Dermis lymphatic vessel endothelial cell (primary cell): ENCODE results near the gene KRT7. TPM values are rescaled to one million over a fixed set of nuclear protein-coding genes. Genes with fewer than 3 reads are reported as not detected.

Experiments
- total RNA-seq: library from RNA; depleted of rRNA; stranded (reverse); fragments of >200 nt; gene quantifications from 2 replicates; pipeline ENCODE4 v1.2.1, GENCODE V29; 2014

KRT7 gene
- total RNA-seq = 9.5 and 21.9 TPM in 2 replicates

GRCh38 chr12:52232674-52233461, at the start of gene KRT7:
Gene KRT7, plus strand, starts transcription at chr12:52233243. Its CDS starts 54 bp downstream, at chr12:52233297.

DNA sequence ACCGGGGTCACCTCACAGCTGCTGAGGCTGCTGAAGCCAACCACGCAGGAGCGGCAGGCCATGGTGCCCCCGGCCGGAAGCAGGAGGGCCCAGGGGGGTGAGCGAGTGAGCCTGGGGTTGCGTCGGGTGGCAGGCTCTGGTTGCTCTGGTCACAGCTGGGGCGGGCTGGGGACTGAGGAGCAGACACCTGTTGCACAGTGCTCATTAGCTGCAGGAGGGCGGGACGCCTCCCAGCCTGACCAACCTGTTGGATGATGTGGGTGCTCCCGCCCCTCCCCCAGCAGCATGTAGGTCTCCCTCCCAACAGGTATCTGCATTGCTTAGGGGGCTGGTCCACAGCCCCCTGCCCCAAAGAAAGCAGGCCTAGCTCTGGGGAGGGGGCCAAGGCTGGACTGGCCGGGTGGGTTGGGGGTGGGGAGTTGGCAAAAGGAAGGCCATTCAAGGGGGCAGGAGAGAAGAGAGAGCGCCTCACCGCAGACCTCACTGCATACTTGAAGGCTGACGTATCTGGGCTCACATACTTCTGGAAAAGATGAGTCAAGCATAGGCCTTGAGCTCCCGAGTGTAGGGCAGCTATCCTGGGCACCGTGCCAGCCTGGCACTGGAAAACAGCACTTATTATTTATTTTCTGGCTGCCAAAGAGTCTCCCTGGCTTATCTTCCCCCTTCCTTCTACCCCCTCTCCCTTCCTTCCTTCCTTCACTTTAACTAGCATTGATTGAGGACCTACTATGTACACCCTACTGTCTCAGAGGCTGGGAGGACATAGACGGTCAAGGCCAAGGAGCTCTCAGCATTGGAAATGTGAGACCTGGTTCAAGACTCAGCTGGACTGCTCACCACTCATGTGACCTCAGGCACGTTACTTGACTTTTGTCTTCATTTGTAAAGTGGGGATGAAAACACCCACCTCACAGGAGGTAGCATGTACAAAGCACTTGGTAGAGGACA, 40.9 kb upstream of the KRT7 start, which contains the start of gene KRT80:
Gene KRT80 (minus strand): TSS at position 174 of the 951 bp plus-strand sequence. CDS start 112 bp downstream, at position 62.

GRCh38 chr12:52274521-52275120, 41.6 kb downstream of the KRT7 start, which contains the start of gene KRT86:
Gene KRT86, plus strand, starts transcription at chr12:52274645. Its CDS starts 27,272 bp downstream, at chr12:52301917.

DNA sequence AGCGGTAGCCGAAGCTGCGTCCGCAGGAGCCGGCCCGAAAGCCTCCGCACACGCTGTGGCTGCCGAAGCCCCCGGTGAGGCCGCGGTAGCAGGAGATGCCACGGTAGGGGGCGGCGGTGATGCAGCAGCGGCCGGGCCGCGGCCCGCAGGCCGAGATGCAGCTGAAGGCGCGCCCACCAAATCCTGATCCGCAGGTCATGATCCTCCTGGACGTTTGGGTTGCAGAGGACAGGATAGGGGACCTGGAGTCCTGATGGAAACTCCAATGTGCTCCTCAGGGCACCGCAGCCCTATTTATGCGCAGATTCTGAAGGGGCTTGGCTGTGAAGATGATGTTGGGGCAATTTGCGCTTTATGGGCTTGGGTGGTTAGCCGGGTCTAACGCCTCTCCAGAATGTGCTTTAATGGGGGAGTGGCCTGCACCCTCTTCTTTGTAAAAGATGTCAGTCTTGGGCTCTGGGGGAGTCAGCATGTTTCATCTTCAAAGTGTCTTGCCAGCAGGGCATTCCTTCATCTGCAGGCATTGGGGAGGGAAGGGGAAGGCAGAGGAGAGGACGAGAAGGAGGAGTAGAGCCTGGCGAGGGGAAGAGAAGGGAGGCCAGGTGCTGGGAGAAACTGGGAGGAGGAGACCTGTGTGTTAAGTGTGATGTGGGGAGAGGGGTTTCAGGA, 58.4 kb downstream of the KRT7 start, which contains the start of gene KRT81:
Gene KRT81 (minus strand): TSS at position 268 of the 669 bp plus-strand sequence. CDS start 69 bp downstream, at position 199.

Other genes with a start within 250 kb of the KRT7 start
- gene TAMALIN, start 226.3 kb upstream of the KRT7 start, total RNA-seq = 27.4 and 32.4 TPM in 2 replicates
- gene NR4A1, start 181.8 kb upstream of the KRT7 start, total RNA-seq = 0.86 and 6.2 TPM in 2 replicates
- gene ATG101, start 163.3 kb upstream of the KRT7 start, total RNA-seq = 45.9 and 51.7 TPM in 2 replicates
- 0.09 TPM in 1 of 2 replicates, not detected in the other for gene SMIM41, start 153.5 kb upstream of the KRT7 start, total RNA-seq
- under 0.01 TPM in 2 replicates for gene KRT80, start 41.2 kb upstream of the KRT7 start, total RNA-seq
- gene KRT86, start 41.4 kb downstream of the KRT7 start, total RNA-seq = not detected in 2 replicates
- 0.22 TPM in 1 of 2 replicates, not detected in the other for gene KRT81, start 58.3 kb downstream of the KRT7 start, total RNA-seq
- not detected in 2 replicates for gene KRT83, start 88.2 kb downstream of the KRT7 start, total RNA-seq
- not detected in 2 replicates for gene KRT85, start 134.2 kb downstream of the KRT7 start, total RNA-seq
- not detected in 2 replicates for gene KRT84, start 152.4 kb downstream of the KRT7 start, total RNA-seq
- gene KRT82, start 173.1 kb downstream of the KRT7 start, total RNA-seq = not detected in 2 replicates
- gene KRT75, start 201.1 kb downstream of the KRT7 start, total RNA-seq = not detected in 2 replicates
- gene KRT6B, start 218.9 kb downstream of the KRT7 start, total RNA-seq = not detected in 2 replicates
- under 0.01 TPM in 1 of 2 replicates, not detected in the other for gene KRT6C, start 240.6 kb downstream of the KRT7 start, total RNA-seq